ENCODE results near the gene TMEM114. TPM values are rescaled to one million over a fixed set of nuclear protein-coding genes. Genes with fewer than 3 reads are reported as not detected.

TMEM114 gene
- total RNA-seq, 1 experiment from 2014 or later, result not detected

DNA sequence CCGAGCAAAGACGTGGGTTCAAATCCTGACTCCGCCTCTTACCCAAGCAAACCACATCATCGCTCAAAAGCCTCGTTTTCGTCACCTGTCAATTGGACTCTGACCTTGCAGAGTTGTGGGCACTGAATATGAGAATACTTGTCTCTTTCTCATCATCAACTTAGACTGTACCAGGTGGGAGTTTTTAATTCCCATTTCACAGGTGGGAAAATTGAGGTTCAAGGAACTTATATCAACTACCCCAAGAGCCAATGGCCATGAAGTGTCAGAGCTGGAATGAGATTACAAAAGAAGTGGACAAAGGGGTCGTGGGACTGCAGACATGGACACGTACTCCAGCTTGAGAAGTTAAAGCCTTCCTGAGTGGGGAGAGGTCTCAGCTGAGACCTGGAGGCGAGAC lies 10.8 kb downstream of the TMEM114 start:
- Histone ChIP-seq H3K27ac (ENCODE audit: low read length) (no peak overlapping the region), H3K4me3 (ENCODE audit: low read depth in 2 of 2, low read length in 2 of 2) (no peak overlapping the region), H3K27me3 (ENCODE audit: control insufficient read depth, insufficient read depth, low read length) (peaks cover 12% of the 10 kb centered on the region; the same call in 1 of the 2 replicates), H3K9me3 (ENCODE audit: control insufficient read depth, insufficient read depth, low read depth, low read length) (no peaks in the 10 kb centered on the region), H3K36me3 (ENCODE audit: control insufficient read depth, insufficient read depth, low read length) (no peaks in the 10 kb centered on the region), H3K4me1 (ENCODE audit: control insufficient read depth, insufficient read depth, low read length) (no peaks in the 10 kb centered on the region)
- no TSS peak for BruUV-seq (replicated peaks)
- in situ Hi-C loops (cut with HindIII; ENCODE audit: low pct_unique_long_range_greater_than_20kb, low sequenced_read_pairs), result no loop called here
- ChIA-PET CTCF (no interaction called here), POLR2A (no interaction called here)
- intact Hi-C loops (cut with micrococcal nuclease; ENCODE audit: unreplicated experiment), result loop anchor here (10.0 kb wide), 1 partner anchor 285 kb away; the partner anchor contains the start of gene CARHSP1
- ATAC-seq (no peak), DNase-seq (ENCODE audit: low read depth, low spot score) (no peak)
- TF ChIP-seq SIN3A (IDR thresholded peaks at IDR 0.05; ENCODE audit: borderline replicate concordance, insufficient read depth, low read depth, low read length) (no peak), TCF7L2 (IDR thresholded peaks at IDR 0.05; ENCODE audit: low read depth, low read length) (no peak), POLR2AphosphoS5 (IDR thresholded peaks at IDR 0.05; ENCODE audit: low read depth, low read length) (no peak)
- TF ChIP-seq, protein P1, sequence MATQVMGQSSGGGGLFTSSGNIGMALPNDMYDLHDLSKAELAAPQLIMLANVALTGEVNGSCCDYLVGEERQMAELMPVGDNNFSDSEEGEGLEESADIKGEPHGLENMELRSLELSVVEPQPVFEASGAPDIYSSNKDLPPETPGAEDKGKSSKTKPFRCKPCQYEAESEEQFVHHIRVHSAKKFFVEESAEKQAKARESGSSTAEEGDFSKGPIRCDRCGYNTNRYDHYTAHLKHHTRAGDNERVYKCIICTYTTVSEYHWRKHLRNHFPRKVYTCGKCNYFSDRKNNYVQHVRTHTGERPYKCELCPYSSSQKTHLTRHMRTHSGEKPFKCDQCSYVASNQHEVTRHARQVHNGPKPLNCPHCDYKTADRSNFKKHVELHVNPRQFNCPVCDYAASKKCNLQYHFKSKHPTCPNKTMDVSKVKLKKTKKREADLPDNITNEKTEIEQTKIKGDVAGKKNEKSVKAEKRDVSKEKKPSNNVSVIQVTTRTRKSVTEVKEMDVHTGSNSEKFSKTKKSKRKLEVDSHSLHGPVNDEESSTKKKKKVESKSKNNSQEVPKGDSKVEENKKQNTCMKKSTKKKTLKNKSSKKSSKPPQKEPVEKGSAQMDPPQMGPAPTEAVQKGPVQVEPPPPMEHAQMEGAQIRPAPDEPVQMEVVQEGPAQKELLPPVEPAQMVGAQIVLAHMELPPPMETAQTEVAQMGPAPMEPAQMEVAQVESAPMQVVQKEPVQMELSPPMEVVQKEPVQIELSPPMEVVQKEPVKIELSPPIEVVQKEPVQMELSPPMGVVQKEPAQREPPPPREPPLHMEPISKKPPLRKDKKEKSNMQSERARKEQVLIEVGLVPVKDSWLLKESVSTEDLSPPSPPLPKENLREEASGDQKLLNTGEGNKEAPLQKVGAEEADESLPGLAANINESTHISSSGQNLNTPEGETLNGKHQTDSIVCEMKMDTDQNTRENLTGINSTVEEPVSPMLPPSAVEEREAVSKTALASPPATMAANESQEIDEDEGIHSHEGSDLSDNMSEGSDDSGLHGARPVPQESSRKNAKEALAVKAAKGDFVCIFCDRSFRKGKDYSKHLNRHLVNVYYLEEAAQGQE (IDR thresholded peaks at IDR 0.05; ENCODE audit: insufficient read depth in 1 of 2, low read depth in 2 of 2, low read length in 1 of 2), result no peak
- TF ChIP-seq, protein P2, sequence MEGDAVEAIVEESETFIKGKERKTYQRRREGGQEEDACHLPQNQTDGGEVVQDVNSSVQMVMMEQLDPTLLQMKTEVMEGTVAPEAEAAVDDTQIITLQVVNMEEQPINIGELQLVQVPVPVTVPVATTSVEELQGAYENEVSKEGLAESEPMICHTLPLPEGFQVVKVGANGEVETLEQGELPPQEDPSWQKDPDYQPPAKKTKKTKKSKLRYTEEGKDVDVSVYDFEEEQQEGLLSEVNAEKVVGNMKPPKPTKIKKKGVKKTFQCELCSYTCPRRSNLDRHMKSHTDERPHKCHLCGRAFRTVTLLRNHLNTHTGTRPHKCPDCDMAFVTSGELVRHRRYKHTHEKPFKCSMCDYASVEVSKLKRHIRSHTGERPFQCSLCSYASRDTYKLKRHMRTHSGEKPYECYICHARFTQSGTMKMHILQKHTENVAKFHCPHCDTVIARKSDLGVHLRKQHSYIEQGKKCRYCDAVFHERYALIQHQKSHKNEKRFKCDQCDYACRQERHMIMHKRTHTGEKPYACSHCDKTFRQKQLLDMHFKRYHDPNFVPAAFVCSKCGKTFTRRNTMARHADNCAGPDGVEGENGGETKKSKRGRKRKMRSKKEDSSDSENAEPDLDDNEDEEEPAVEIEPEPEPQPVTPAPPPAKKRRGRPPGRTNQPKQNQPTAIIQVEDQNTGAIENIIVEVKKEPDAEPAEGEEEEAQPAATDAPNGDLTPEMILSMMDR (IDR thresholded peaks at IDR 0.05), result no peak

DNA sequence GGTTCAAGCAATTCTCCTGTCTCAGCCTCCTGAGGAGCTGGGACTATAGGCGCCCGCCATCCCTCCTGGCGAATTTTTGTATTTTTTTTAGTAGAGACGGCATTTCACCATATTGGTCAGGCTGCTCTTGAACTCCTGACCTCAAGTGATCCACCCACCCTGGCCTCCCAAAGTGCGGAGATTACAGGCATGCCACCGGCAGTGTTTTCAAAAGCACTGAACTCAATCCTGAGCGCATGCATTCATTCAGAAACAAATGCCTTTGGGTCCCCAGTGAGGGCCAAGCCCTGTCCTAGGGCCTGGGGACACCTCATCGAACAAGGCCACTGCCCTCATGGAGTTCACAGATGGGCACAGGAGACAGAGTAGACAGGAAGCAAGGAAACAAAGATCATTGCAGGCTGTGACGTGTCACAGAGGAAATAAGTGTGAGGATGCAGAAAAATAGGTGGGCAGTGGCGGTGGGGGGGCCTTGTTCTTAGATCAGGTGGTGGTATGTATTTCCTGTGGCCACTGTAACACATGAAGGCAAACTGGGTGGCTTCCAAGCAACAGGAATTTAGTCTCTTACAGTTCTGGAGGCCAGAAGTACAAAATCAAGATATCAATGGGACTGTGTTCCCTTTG lies 12.5 kb downstream of the TMEM114 start:
- TF ChIP-seq SIN3A (IDR thresholded peaks at IDR 0.05; ENCODE audit: borderline replicate concordance, insufficient read depth, low read depth, low read length), result no peak
- TF ChIP-seq, protein P2 (IDR thresholded peaks at IDR 0.05), result no peak
- TF ChIP-seq POLR2AphosphoS5 (IDR thresholded peaks at IDR 0.05; ENCODE audit: low read depth, low read length), result no peak
- TF ChIP-seq, protein P1 (IDR thresholded peaks at IDR 0.05; ENCODE audit: insufficient read depth in 1 of 2, low read depth in 2 of 2, low read length in 1 of 2), result no peak
- no peak for TF ChIP-seq TCF7L2 (IDR thresholded peaks at IDR 0.05; ENCODE audit: low read depth, low read length)
- in situ Hi-C loops (cut with HindIII; ENCODE audit: low pct_unique_long_range_greater_than_20kb, low sequenced_read_pairs), result no loop called here
- H3K4me1 ChIP-seq (ENCODE audit: control insufficient read depth, insufficient read depth, low read length), result no peaks in the 10 kb centered on the region
- no peaks in the 10 kb centered on the region for H3K36me3 ChIP-seq (ENCODE audit: control insufficient read depth, insufficient read depth, low read length)
- ATAC-seq, result no peak
- BruUV-seq (replicated peaks), result no TSS peak
- no peak overlapping the region for H3K4me3 ChIP-seq (ENCODE audit: low read depth in 2 of 2, low read length in 2 of 2)
- peaks cover 9% of the 10 kb centered on the region; the same call in 1 of the 2 replicates for H3K27me3 ChIP-seq (ENCODE audit: control insufficient read depth, insufficient read depth, low read length)
- CTCF ChIA-PET, result interaction anchor here (0.7 kb wide), 1 partner anchor 48 kb away, joined by 4 read pairs; no protein-coding TSS in a partner anchor
- POLR2A ChIA-PET, result no interaction called here
- H3K9me3 ChIP-seq (ENCODE audit: control insufficient read depth, insufficient read depth, low read depth, low read length), result no peaks in the 10 kb centered on the region
- intact Hi-C loops (cut with micrococcal nuclease; ENCODE audit: unreplicated experiment), result loop anchor here (10.0 kb wide), 1 partner anchor 287 kb away; the partner anchor contains the start of gene CARHSP1
- no peak overlapping the region for H3K27ac ChIP-seq (ENCODE audit: low read length)
- DNase-seq (ENCODE audit: low read depth, low spot score), result no peak
